Testis (tissue), 2 donors: ENCODE measurements around the gene CUL1.

ENCODE experiments used
- POLR2A ChIP-seq: fragments of 450-650 bp; IDR thresholded peaks from one replicate; pipeline ENCODE4 v1.6.1; 2017; ENCODE audit warnings: antibody characterized with exemption, mild to moderate bottlenecking, moderate library complexity
- TF ChIP-seq, protein P1 (sequence below), 3 experiments: fragments of 450-650 bp in 2 of 3; fragments of 200-600 bp in 1 of 3; sonication (generic) in 1 of 3; IDR thresholded peaks; one replicate each; pipeline ENCODE4 v1.5.1; 2016 to 2019; ENCODE audit warnings: antibody characterized with exemption in 3 of 3, mild to moderate bottlenecking in 2 of 3, moderate library complexity in 1 of 3

DNA sequence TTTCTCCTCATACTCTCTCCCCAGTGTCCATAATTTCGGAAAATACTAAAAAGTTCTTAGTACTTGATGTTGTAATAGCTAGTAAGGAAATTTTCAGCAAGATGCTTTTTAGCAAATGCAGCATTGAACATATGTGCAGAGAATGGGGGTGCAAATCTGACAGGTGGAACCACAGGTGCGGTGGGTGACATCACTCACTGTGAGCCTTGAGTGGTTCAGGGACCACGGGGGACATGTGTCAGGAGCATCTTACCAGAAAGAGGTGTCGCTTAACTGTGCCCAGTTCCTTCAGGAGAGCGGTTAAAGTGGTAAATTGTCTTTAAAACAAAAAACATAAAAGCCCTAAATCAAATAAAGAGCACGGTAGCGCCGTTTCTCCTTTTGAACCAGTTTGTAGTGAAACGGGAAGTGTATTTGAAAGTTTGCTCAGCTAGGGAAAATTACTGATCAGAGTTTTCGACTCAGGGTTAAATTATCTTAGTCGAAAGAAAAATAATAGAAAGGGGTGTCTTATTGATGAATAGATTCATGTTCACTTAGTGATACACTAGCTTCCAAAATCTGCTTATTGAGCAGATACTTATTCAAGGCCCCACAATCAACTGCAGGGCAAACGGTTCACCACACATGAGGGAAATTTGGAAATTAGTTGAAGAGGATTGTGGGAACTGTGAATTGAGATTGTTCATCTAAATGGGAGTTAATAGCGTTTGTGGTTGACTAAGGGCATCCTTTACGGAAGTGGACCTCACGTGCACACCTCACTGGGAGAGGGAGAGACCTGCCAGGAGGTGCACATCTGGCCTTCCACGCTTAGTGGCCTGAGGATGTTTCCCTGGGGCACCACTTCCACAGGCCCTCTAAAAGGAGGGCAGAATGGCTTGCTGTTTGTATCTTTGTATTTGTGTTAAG is 12.7 kb downstream of the CUL1 start:
- TF ChIP-seq, protein P1, sequence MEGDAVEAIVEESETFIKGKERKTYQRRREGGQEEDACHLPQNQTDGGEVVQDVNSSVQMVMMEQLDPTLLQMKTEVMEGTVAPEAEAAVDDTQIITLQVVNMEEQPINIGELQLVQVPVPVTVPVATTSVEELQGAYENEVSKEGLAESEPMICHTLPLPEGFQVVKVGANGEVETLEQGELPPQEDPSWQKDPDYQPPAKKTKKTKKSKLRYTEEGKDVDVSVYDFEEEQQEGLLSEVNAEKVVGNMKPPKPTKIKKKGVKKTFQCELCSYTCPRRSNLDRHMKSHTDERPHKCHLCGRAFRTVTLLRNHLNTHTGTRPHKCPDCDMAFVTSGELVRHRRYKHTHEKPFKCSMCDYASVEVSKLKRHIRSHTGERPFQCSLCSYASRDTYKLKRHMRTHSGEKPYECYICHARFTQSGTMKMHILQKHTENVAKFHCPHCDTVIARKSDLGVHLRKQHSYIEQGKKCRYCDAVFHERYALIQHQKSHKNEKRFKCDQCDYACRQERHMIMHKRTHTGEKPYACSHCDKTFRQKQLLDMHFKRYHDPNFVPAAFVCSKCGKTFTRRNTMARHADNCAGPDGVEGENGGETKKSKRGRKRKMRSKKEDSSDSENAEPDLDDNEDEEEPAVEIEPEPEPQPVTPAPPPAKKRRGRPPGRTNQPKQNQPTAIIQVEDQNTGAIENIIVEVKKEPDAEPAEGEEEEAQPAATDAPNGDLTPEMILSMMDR (IDR thresholded peaks at IDR 0.05): no peak
- TF ChIP-seq POLR2A: no peak
